BLaER1 (cell line): ENCODE measurements around the gene BTBD19.
"Not testable (repeated sequence)": the region's sequence is repeated elsewhere in the genome, so short reads cannot be mapped to it uniquely, and the experiment has no call there.

ENCODE experiments used
- H3K27ac ChIP-seq: shearing (Covaris generic); formaldehyde crosslinking; 2 replicates; pipeline ENCODE4 v1.8.1; 2022
- H3K27me3 ChIP-seq: shearing (Covaris generic); formaldehyde crosslinking; 2 replicates; pipeline ENCODE4 v1.8.1; 2022
- H3K36me3 ChIP-seq: shearing (Covaris generic); formaldehyde crosslinking; 2 replicates; pipeline ENCODE4 v1.8.1; 2022
- H3K4me1 ChIP-seq: shearing (Covaris generic); formaldehyde crosslinking; 2 replicates; pipeline ENCODE4 v1.8.1; 2022
- H3K4me2 ChIP-seq: shearing (Covaris generic); formaldehyde crosslinking; 2 replicates; pipeline ENCODE4 v1.8.1; 2022
- H3K4me3 ChIP-seq: shearing (Covaris generic); formaldehyde crosslinking; 2 replicates; pipeline ENCODE4 v1.8.1; 2022
- H3K9ac ChIP-seq: shearing (Covaris generic); formaldehyde crosslinking; 2 replicates; pipeline ENCODE4 v1.8.1; 2022
- H3K9me3 ChIP-seq: shearing (Covaris generic); formaldehyde crosslinking; 2 replicates; pipeline ENCODE4 v1.8.1; 2022
- H4K20me1 ChIP-seq: shearing (Covaris generic); formaldehyde crosslinking; 2 replicates; pipeline ENCODE4 v1.8.1; 2022
- Cebpa-rat ChIP-seq: shearing (Covaris generic); IDR thresholded peaks from 2 replicates; pipeline ENCODE4 v1.8.1; 2022

BTBD19 gene

DNA sequence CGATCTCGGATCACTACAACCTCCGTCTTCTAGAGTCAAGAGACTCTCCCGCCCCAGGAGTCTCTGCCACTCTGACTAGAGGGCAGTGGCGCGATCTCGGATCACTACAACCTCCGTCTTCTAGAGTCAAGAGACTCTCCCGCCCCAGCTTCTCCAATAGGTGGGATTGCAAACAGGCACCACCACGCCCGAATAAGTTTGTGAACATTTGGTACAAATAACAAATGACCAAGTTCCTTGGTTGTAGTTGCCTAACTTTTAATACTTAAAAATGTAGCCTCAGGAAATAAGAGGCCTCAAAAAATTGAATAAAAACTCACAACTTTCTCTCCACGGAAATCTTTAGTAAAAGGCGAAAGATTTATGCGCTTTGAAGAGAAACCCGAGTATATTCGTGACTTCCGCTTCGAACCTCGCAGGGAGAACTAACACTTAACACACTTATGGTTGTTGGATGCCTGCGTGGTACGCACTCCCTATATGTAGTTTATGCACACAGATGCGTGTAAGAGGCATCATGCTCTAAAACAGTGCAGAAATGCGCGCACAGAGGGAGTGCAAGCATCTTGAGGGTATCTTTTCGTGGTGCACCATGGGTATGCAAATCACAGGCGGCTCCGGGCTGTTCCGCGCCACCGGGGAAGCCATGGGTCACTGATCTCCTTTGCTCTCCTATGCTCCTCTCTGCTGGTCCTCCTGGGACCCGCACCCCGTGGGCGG is 11.4 kb downstream of the BTBD19 start:
- Histone ChIP-seq H3K27me3 (no peaks in the 10 kb centered on the region), H3K4me3 (peak overlapping the region; percentile 66), H3K4me1 (peaks cover 33% of the 10 kb centered on the region), H3K36me3 (no peaks in the 10 kb centered on the region), H4K20me1 (no peaks in the 10 kb centered on the region), H3K9me3 (no peaks in the 10 kb centered on the region), H3K9ac (peak overlapping the region; percentile 97), H3K27ac (peak overlapping the region; percentile 99), H3K4me2 (peak overlapping the region; percentile 98)
- TF ChIP-seq Cebpa-rat, result no peak

DNA sequence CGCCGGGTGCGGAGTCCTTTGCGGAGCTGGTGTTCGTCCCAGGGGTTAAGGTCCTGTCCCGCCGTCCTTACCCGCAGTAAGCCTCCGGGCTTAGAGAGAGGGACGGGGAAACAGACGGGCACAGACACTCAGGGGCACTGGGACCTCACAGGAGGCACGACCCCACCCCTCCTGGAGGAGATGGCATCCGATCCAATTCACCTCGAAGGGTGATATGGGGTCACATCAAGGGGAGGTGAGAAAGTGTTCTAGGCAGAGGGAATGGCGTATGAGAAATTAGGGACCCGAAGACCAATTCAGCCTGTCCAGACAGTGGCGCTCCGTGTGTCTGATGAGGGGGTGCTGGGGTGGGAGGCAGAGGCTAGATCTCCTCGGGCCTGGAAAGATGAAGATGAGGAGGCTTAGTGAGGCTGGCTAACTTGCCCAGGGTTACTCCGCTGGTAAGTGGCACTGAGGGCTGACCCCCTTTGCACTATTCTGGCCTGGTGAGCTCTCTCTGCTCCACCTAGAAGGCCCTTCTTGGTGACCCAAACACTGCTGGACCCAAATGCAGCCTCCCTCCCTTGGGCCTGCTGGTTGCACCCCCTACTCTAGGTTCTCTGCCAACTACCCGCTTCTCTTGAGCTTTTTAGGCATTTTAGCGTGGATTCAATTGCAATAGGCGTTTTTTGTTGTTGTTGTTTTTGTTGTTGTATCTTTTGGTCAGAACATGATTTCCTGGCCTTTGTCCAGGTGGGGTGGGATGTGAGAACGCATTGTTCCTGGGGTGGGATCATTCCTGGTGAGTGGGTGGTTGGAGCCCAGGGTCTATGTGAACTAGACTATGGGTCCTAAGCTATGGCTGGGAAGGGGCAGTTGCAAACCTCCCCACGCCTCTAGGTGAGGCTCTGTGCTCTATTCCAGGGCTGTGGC is 12.3 kb downstream of the BTBD19 start:
- peaks cover 29% of the 10 kb centered on the region for H3K4me1 ChIP-seq
- H3K9me3 ChIP-seq, result no peaks in the 10 kb centered on the region
- H3K4me2 ChIP-seq, result peak overlapping the region; percentile 98
- no peak for TF ChIP-seq Cebpa-rat
- H4K20me1 ChIP-seq, result no peaks in the 10 kb centered on the region
- peak overlapping the region; percentile 66 for H3K4me3 ChIP-seq
- no peaks in the 10 kb centered on the region for H3K27me3 ChIP-seq
- H3K9ac ChIP-seq, result peak overlapping the region; percentile 97
- no peaks in the 10 kb centered on the region for H3K36me3 ChIP-seq
- H3K27ac ChIP-seq, result peak overlapping the region; percentile 99

DNA sequence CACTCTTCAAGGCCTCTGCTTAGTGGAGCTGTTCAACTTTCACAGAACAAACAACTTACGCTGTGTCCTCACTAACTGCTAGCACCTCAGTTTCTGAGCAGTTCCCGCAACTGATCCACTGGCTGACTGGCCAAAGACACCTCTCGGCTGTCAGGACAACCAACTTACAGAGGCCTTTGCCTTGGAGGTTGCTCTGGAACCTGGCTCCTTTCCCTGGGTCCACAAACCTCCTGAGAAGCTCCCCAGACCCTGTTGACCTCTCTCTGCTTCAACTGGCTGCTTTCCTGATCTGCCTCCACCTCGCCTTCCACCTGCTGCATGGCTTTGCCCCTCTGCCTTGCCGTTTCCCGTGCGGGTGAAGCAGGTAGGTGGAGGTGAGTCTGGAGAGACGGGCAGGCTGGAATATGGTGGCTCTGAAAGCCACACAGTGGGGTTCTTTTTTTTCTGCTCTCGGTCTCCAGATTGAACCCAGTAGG is 13.0 kb downstream of the BTBD19 start:
- peak overlapping the region; percentile 98 for H3K4me2 ChIP-seq
- H3K27me3 ChIP-seq, result no peaks in the 10 kb centered on the region
- no peak overlapping the region for H3K27ac ChIP-seq
- H3K4me1 ChIP-seq, result peaks cover 29% of the 10 kb centered on the region
- H3K4me3 ChIP-seq, result no peak overlapping the region
- TF ChIP-seq Cebpa-rat, result no peak
- H3K9me3 ChIP-seq, result no peaks in the 10 kb centered on the region
- 0 out of 2 replicates have a peak overlapping the region, but pooled peaks have one; percentile 25 for H3K9ac ChIP-seq
- no peaks in the 10 kb centered on the region for H4K20me1 ChIP-seq
- no peaks in the 10 kb centered on the region for H3K36me3 ChIP-seq

DNA sequence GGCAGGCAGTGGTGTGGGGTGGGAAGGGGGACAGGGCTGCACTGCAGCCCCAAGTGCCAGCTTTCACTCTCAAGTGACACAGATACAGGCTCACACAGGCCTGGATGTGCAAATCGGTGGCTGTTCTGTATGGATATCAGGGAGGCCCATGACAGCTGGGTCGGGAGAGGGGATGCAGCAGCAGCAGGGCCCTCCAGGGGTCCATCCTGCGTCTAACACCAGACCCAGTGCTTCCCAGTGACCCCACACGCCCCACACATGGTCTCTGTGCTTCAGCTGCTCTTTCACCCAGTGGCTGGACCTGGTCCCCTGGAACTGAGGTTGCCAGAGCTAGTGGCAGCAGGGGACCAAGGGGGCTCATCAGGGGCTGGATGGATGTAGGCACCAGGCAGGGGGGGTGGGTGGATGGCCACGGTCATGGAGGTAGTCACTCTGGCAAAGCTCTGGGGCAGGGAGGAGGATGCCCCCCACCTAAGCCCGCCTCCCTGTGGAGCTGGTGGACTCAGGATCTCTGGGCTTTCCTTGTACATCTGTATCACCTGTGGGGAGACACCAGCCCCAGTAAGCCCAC is 13.9 kb downstream of the BTBD19 start:
- Histone ChIP-seq H3K36me3 (no peaks in the 10 kb centered on the region), H4K20me1 (no peaks in the 10 kb centered on the region), H3K27ac (no peak overlapping the region), H3K4me3 (no peak overlapping the region), H3K9ac (no peak overlapping the region), H3K4me1 (peaks cover 29% of the 10 kb centered on the region), H3K9me3 (no peaks in the 10 kb centered on the region), H3K4me2 (no peak overlapping the region), H3K27me3 (no peaks in the 10 kb centered on the region)
- TF ChIP-seq Cebpa-rat, result no peak

DNA sequence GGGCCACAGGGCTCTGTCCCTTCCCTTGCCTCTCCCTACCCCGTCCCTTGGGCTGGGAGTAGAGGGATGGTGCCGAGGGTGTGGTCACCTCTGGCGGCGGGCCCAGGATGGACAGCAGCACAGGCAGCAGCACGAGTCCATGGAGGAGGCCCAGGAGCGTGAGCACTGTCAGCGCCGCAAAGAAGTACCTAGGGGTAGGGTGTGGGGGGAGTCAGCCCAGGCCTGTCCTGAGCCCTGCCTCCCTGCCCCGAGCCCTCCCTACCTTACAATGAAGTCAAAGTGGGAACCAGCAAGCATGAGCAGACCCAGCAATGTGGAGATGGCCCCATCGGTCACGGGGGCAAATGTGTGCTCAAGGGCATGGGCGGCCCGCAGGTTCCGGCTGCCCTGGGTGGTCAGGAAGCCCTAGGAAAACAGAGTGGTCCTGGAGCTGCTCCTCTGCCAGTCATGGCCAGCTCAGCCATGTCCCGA is 14.7 kb downstream of the BTBD19 start:
- Histone ChIP-seq H3K4me2 (no peak overlapping the region), H4K20me1 (no peaks in the 10 kb centered on the region), H3K4me3 (no peak overlapping the region), H3K27me3 (no peaks in the 10 kb centered on the region), H3K9ac (no peak overlapping the region), H3K36me3 (no peaks in the 10 kb centered on the region), H3K4me1 (peaks cover 26% of the 10 kb centered on the region), H3K9me3 (no peaks in the 10 kb centered on the region), H3K27ac (no peak overlapping the region)
- no peak for TF ChIP-seq Cebpa-rat

DNA sequence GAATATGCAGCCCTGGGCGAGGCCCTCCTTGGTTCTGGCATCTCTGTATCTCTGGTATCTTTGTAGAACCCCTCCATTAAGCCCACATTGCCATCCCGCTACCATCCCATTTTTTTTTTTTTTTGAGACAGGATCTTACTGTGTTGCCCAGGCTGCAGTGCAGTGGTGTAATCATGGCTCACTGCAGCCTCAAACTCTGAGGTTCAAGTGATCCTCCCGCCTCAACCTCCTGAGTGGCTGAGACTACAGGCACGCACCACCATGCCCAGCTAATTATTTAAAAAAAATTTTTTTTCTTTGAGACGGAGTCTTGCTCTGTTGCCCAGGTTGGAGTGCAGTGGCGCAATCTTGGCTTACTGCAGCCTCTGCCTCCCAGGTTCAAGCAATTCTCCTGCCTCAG is 16.1 kb downstream of the BTBD19 start:
- H3K9ac ChIP-seq, H3K36me3 ChIP-seq, H3K9me3 ChIP-seq, H4K20me1 ChIP-seq, H3K4me3 ChIP-seq, H3K27me3 ChIP-seq, H3K27ac ChIP-seq, H3K4me2 ChIP-seq: not testable (repeated sequence)
- H3K4me1 ChIP-seq, result peaks cover 14% of the 10 kb centered on the region

DNA sequence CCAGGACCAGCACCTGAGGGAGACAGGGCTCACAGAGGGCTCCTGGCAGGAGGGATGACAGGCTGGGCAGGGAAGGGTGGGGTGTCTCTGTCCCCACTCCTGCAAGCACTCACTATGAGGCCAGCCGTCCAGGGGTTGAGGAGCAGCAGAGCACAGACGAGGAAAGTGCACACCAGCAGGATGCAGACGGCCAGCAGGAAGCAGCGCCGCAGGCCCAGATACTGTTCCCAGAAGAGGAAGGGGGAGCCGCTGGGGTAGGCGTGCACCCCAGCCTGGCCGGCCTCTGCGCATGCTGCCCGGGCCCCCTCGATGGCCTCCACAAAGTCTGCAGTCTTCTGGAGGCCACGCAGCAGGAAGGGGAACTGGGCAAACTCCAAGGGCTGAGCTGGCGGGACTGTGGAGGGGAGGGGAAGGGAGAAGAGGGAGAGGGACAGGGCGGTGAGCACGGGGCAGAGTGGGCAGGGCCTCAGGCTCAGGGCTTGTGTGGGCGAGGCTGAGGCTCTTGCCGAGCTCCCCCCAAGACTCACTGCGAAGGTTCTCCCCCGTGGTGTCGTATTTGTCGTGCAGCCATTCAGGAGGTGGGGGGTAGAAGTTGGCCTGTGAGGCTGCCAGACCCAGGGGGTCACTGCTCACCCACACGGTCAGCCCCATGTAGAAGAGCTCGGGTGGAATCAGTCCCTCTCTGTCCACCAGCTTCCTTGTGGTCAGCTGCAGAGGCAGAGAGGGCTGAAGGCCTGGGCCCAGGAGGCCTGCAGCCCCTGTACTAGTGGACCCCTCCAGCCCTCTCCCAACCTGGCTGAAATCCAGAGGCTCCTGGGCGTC is 18.3 kb downstream of the BTBD19 start:
- Histone ChIP-seq H3K9me3 (no peaks in the 10 kb centered on the region), H3K27ac (no peak overlapping the region)

DNA sequence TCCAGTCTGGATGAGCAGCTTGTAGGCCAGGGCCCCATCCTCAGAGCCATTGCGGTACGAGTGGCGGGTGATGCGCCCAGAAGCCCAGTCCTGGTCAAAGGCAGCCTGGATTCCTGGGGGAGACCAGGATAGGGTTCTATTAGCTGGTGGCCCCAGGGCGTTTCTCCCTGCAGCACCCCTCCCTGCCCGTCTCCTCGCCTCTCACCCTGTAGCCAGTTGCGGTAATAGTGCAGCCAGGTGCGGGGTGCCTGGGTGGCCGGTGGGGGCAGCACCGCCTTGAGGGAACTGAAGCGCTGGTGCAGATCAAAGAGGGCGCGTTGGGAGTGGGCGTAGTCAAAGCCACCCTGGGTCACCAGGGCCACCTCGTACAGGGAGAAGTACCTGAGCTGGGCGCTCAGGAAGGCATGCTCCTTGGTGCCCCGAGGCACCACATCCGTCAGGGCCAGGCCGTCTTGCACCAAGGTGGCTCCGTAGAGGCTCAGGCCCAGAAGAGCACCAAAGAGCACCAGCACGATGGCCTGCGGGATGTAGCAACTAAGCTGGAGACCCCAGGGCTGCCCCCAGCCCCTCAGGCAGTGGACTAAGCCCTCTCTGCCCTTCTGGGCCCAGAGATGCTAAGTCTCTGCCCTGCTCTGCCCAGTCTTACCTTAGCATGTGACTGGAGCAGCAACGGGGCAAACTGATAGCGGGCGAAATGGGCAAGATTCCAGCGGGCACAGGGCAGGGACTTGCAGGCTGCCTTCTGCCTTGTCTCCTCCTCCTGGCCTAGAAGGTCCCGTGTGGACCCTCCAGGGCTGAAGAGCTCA is 19.1 kb downstream of the BTBD19 start:
- no peak overlapping the region for H3K4me2 ChIP-seq
- no peaks in the 10 kb centered on the region for H3K27me3 ChIP-seq
- TF ChIP-seq Cebpa-rat, result no peak
- H3K27ac ChIP-seq, result no peak overlapping the region
- no peaks in the 10 kb centered on the region for H4K20me1 ChIP-seq
- H3K4me3 ChIP-seq, result no peak overlapping the region
- no peaks in the 10 kb centered on the region for H3K36me3 ChIP-seq
- no peaks in the 10 kb centered on the region for H3K9me3 ChIP-seq
- no peak overlapping the region for H3K9ac ChIP-seq
- H3K4me1 ChIP-seq, result peaks cover 25% of the 10 kb centered on the region

More for the DNA sequence above, 18.3 kb downstream of the BTBD19 start:
- TF ChIP-seq Cebpa-rat, result no peak
- Histone ChIP-seq H3K4me1 (peaks cover 16% of the 10 kb centered on the region), H4K20me1 (no peaks in the 10 kb centered on the region), H3K4me3 (no peak overlapping the region), H3K4me2 (no peak overlapping the region), H3K9ac (no peak overlapping the region), H3K36me3 (no peaks in the 10 kb centered on the region), H3K27me3 (no peaks in the 10 kb centered on the region)
